Right lobe of liver (tissue), 4 donors: ENCODE data around the gene DIP2C.

Experiments
- CTCF ChIP-seq, 4 donors: fragments of 200-600 bp in 3 of 4; fragments of 450-650 bp in 1 of 4; IDR thresholded peaks; one replicate each; pipeline versions ENCODE4 v1.5.1 to v1.8.0; 2016 to 2022; ENCODE audit warnings: antibody characterized with exemption in 4 of 4, mild to moderate bottlenecking in 2 of 4
- POLR2A ChIP-seq: fragments of 450-650 bp; IDR thresholded peaks from one replicate; pipeline ENCODE4 v1.6.1; 2017; ENCODE audit warnings: antibody characterized with exemption, mild to moderate bottlenecking
- donor health status: DM: no; HTN: no; CAD: no.
- donor health status: DM: no; HTN: no; CAD: no.
- donor health status: DM: no; HTN: yes; CAD: no.

- TF ChIP-seq CTCF (IDR thresholded peaks at IDR 0.05) (no peak), POLR2A (no peak)
These were observed 182.1 kb downstream of the DIP2C start for GRCh38 chr10:507355-507699.
